ENCODE data around the gene ADAMTS7. TPM values are rescaled to one million over a fixed set of nuclear protein-coding genes. Genes with fewer than 3 reads are reported as not detected.
"Not testable (repeated sequence)": the region's sequence is repeated elsewhere in the genome, so short reads cannot be mapped to it uniquely, and the experiment has no call there.

ADAMTS7 gene
- polyA plus RNA-seq, 2 donors = 0.45 to 0.63 TPM

DNA sequence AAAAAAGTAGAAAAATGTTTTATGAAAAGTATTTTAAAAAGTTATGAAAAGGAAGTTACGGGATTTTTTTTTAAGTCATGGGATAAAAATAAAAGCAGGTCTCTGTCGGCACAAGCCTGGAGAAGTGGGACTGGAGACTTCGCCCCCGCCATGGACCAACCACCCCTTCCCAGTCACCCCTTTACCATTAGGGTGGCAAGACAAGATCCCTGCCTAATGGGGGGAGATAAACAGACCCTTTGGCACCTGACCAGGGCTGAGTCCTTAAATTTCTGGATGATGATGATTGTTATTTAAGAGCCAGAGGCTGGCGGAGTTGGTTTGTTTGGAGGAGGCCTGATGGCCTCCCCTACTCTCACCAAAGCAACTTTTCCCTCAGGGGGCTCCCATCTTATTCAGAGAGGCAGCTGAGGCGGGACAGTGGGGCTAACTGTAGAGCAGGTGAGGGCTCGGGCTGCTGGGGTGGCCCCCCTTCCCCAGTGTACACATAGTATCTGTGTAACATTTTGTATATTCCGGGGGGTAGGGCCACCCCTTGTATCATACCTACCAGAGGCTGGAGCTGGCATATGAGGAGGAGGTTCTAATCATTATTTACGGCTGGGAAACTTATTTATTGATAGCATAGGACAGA lies 74.0 kb downstream of the ADAMTS7 start:
- Histone ChIP-seq H3K36me3 (ENCODE audit: control insufficient read depth in 2 of 2, insufficient read depth in 2 of 2, low read length in 1 of 2) (no peaks in the 10 kb centered on the region), H3K4me1 (ENCODE audit: control insufficient read depth in 2 of 2, insufficient read depth in 2 of 2, low read length in 1 of 2) (no peaks in the 10 kb centered on the region), H3K4me3 (ENCODE audit: low read depth in 1 of 2, low read length in 2 of 2) (no peak overlapping the region), H3K27me3 (ENCODE audit: control insufficient read depth in 1 of 2, insufficient read depth in 2 of 2, low read length in 2 of 2) (no peaks in the 10 kb centered on the region), H3K27ac (ENCODE audit: low read depth in 2 of 2, low read length in 1 of 2) (no peak overlapping the region), H3K9me3 (ENCODE audit: control insufficient read depth in 2 of 2, insufficient read depth in 1 of 2, low read depth in 1 of 2, low read length in 1 of 2) (no peaks in the 10 kb centered on the region)
- WGBS, 2 donors = 74% methylated on average over 9 of the region's 9 CpGs

DNA sequence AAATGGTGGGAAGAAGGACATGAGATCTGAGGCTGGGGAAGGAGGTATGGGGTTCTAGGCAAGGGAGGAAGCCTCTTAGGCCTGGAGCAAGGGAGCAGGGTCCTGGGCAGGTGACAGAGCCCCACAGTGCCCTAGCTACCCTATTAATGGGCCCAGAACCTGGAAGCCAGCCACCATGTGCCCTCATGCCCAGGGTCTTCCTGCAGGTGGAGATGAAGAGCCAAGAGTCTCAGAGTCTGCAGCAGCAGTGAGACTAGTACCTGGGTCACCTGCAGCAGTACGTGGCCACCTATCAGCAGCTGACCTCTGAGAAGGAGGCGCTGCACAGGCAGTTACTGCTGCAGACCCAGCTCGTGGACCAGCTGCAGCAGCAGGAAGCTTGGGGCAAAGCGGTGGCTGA lies 75.0 kb downstream of the ADAMTS7 start:
- WGBS, 2 donors = 75 to 78% methylated on average over 4 of the region's 4 CpGs
- H3K4me1 ChIP-seq (ENCODE audit: control insufficient read depth in 2 of 2, insufficient read depth in 2 of 2, low read length in 1 of 2); H3K27ac ChIP-seq (ENCODE audit: low read depth in 2 of 2, low read length in 1 of 2); H3K27me3 ChIP-seq (ENCODE audit: control insufficient read depth in 1 of 2, insufficient read depth in 2 of 2, low read length in 2 of 2); H3K36me3 ChIP-seq (ENCODE audit: control insufficient read depth in 2 of 2, insufficient read depth in 2 of 2, low read length in 1 of 2); H3K4me3 ChIP-seq (ENCODE audit: low read depth in 1 of 2, low read length in 2 of 2); H3K9me3 ChIP-seq (ENCODE audit: control insufficient read depth in 2 of 2, insufficient read depth in 1 of 2, low read depth in 1 of 2, low read length in 1 of 2): not testable (repeated sequence)

DNA sequence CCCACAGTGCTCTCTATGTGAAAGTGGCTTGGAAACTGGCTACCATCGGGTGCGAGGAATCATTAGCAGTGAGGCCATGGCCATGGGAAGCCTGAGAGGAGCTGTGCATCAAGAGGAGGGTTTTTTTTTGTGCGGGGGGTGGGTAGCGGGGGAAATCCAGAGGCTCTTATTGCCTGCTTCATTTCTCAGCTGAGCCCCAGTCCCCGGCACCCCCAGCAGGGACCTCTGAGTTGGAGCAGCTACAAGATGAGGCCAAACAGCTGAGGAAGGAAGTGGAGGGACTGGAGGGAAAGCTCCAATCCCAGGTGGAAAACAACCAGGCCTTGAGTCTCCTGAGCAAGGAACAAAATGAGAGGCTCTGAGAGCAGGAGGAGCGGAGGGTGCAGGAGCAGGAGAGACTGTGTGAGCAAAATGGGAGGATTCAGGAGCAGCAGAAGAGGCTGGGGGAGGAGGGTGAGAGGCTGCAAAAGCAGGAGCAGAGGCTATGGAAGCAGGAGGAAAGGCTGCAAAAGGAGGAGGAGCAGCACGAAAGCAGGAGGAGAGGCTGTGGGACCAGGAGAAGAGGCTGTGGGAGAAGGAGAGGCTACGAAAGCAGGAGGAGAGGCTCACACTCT lies 76.7 kb downstream of the ADAMTS7 start:
- no peak overlapping the region for H3K27ac ChIP-seq (ENCODE audit: low read depth in 2 of 2, low read length in 1 of 2)
- WGBS, 2 donors = 76 to 78% methylated on average over 8 of the region's 8 CpGs

DNA sequence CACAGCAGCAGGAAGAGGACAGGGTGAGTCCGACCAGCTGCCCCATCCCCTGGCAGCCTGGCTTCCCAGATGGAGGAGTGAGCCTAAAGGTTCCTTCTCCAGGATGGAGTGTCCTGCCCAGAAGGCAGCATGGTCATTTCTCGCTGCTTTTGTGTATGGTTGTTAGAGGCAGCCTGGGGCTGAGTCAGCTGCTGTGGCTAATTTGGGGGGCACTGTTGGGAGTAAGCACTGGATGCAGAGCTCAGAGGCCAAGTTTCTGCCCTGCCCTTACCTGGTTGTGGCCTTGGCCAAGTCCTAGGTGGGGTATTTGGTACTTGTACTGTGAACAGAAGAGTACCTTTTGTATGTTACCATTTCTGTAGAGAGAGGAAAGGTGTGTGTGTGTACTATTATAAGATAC lies 78.6 kb downstream of the ADAMTS7 start:
- 61 to 65% methylated on average over 2 of the region's 2 CpGs for WGBS, 2 donors
- Histone ChIP-seq H3K4me1 (ENCODE audit: control insufficient read depth in 2 of 2, insufficient read depth in 2 of 2, low read length in 1 of 2) (no peaks in the 10 kb centered on the region), H3K27me3 (ENCODE audit: control insufficient read depth in 1 of 2, insufficient read depth in 2 of 2, low read length in 2 of 2) (no peaks in the 10 kb centered on the region), H3K4me3 (ENCODE audit: low read depth in 1 of 2, low read length in 2 of 2) (no peak overlapping the region), H3K27ac (ENCODE audit: low read depth in 2 of 2, low read length in 1 of 2) (no peak overlapping the region), H3K36me3 (ENCODE audit: control insufficient read depth in 2 of 2, insufficient read depth in 2 of 2, low read length in 1 of 2) (no peaks in the 10 kb centered on the region), H3K9me3 (ENCODE audit: control insufficient read depth in 2 of 2, insufficient read depth in 1 of 2, low read depth in 1 of 2, low read length in 1 of 2) (no peaks in the 10 kb centered on the region)

More for the DNA sequence above, 76.7 kb downstream of the ADAMTS7 start:
- H3K4me3 ChIP-seq (ENCODE audit: low read depth in 1 of 2, low read length in 2 of 2) = no peak overlapping the region
- H3K36me3 ChIP-seq (ENCODE audit: control insufficient read depth in 2 of 2, insufficient read depth in 2 of 2, low read length in 1 of 2) = no peaks in the 10 kb centered on the region
- H3K4me1 ChIP-seq (ENCODE audit: control insufficient read depth in 2 of 2, insufficient read depth in 2 of 2, low read length in 1 of 2) = no peaks in the 10 kb centered on the region
- H3K9me3 ChIP-seq (ENCODE audit: control insufficient read depth in 2 of 2, insufficient read depth in 1 of 2, low read depth in 1 of 2, low read length in 1 of 2) = no peaks in the 10 kb centered on the region
- H3K27me3 ChIP-seq (ENCODE audit: control insufficient read depth in 1 of 2, insufficient read depth in 2 of 2, low read length in 2 of 2) = no peaks in the 10 kb centered on the region

DNA sequence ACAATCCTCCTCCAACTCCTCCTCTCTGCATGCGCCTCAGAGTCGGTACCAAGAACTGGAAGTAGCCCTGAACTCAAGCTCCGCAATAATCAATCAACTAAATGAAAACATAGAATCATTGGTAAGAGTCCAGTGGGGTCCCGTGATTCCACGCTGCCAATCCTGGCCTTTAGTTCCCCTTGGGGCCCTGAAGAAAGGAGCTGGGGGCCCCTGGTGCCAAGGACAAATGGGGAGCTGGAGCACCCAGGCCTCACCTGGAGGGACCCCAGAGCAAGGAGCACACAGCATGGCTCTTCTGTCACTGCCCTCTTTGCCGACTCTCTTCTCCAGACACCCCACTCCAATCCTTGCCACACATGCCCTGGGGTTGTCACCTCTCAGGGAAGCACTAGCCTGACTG lies 80.3 kb downstream of the ADAMTS7 start:
- H3K27me3 ChIP-seq (ENCODE audit: control insufficient read depth in 1 of 2, insufficient read depth in 2 of 2, low read length in 2 of 2) = no peaks in the 10 kb centered on the region
- 91 to 92% methylated on average over 6 of the region's 6 CpGs for WGBS, 2 donors

DNA sequence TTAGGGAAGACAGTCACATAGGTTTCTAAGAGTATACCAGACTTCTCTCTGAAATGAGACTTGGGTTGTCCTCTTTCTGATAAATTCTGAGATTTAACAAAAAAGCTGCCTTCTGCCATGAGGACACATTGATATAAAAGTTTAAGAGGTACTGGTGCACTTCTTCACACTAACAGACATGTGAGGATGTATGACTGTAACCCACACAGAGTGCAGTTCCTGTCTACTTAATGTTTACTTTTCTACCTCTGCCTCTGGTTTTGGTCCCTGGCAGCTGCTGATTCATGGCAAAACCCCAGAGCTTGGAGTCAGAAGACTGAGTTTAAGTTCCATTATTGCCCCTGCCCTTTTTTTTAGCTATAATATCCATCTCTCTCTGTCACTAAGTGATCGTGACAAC lies 82.8 kb downstream of the ADAMTS7 start:
- not testable (repeated sequence) for H3K36me3 ChIP-seq (ENCODE audit: control insufficient read depth in 2 of 2, insufficient read depth in 2 of 2, low read length in 1 of 2); H3K4me1 ChIP-seq (ENCODE audit: control insufficient read depth in 2 of 2, insufficient read depth in 2 of 2, low read length in 1 of 2); H3K4me3 ChIP-seq (ENCODE audit: low read depth in 1 of 2, low read length in 2 of 2); H3K9me3 ChIP-seq (ENCODE audit: control insufficient read depth in 2 of 2, insufficient read depth in 1 of 2, low read depth in 1 of 2, low read length in 1 of 2); H3K27ac ChIP-seq (ENCODE audit: low read depth in 2 of 2, low read length in 1 of 2); H3K27me3 ChIP-seq (ENCODE audit: control insufficient read depth in 1 of 2, insufficient read depth in 2 of 2, low read length in 2 of 2)
- 39 to 47% methylated on average over 1 of the region's 1 CpG for WGBS, 2 donors

More for the DNA sequence above, 80.3 kb downstream of the ADAMTS7 start:
- no peaks in the 10 kb centered on the region for H3K9me3 ChIP-seq (ENCODE audit: control insufficient read depth in 2 of 2, insufficient read depth in 1 of 2, low read depth in 1 of 2, low read length in 1 of 2)
- no peak overlapping the region for H3K27ac ChIP-seq (ENCODE audit: low read depth in 2 of 2, low read length in 1 of 2)
- no peak overlapping the region for H3K4me3 ChIP-seq (ENCODE audit: low read depth in 1 of 2, low read length in 2 of 2)
- no peaks in the 10 kb centered on the region for H3K4me1 ChIP-seq (ENCODE audit: control insufficient read depth in 2 of 2, insufficient read depth in 2 of 2, low read length in 1 of 2)
- H3K36me3 ChIP-seq (ENCODE audit: control insufficient read depth in 2 of 2, insufficient read depth in 2 of 2, low read length in 1 of 2) = no peaks in the 10 kb centered on the region

DNA sequence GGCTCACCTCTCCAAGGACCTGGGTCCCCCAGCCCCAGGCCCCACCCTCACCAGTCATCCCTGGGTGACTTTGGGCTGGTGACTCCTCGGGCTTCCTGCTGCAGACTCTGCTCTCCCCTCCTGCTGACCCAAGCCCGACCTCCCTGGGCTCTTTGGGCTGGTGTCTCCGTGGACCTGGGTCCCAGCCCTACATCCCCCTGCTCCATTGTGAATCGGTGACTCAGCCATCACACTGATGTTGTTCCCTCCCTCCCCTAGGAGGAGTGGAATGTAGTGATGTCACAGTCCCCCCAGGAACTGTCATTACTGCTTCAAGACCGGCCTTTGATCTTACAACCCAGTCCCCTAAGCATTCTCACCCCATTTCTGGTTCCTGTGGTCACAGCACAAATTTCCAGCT lies 83.7 kb downstream of the ADAMTS7 start:
- Histone ChIP-seq H3K9me3 (ENCODE audit: control insufficient read depth in 2 of 2, insufficient read depth in 1 of 2, low read depth in 1 of 2, low read length in 1 of 2) (no peaks in the 10 kb centered on the region), H3K4me3 (ENCODE audit: low read depth in 1 of 2, low read length in 2 of 2) (no peak overlapping the region), H3K36me3 (ENCODE audit: control insufficient read depth in 2 of 2, insufficient read depth in 2 of 2, low read length in 1 of 2) (no peaks in the 10 kb centered on the region), H3K27me3 (ENCODE audit: control insufficient read depth in 1 of 2, insufficient read depth in 2 of 2, low read length in 2 of 2) (no peaks in the 10 kb centered on the region), H3K27ac (ENCODE audit: low read depth in 2 of 2, low read length in 1 of 2) (no peak overlapping the region), H3K4me1 (ENCODE audit: control insufficient read depth in 2 of 2, insufficient read depth in 2 of 2, low read length in 1 of 2) (no peaks in the 10 kb centered on the region)
- WGBS, 2 donors = 55 to 60% methylated on average over 5 of the region's 5 CpGs

DNA sequence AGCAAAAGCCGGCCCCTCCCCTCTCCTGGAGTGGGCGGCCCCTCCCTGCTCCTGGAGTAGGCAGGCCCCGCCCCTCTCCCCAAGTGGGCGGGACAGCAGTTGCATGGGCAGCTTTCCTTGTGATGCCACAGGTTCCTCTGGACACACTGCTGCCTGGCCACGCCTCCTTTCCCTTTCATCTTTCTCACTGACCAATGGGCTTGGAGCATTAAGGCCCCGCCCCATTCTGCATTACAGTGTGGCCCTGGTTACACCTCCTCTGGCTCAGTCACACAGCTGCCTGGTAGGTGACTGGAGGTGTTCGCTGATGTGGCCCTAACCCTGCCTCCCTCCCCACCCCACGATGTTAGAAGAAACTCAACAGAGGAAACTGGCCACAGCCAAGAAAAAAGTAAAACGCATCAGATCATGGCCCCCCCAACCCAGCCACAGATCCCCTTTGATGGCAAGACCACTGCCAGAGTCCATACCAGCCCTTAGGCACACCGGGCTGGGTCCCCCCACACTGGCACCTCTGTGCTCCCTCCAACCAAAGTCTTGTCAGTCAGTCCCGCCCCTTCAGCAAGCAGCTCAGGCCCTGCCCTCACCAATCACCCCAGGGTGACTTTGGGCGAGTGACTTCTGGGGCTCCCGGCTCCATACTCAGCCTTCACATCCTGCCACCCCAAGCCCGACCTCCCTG lies 84.3 kb downstream of the ADAMTS7 start:
- WGBS, 2 donors = 85 to 87% methylated on average over 14 of the region's 14 CpGs
- no peaks in the 10 kb centered on the region for H3K9me3 ChIP-seq (ENCODE audit: control insufficient read depth in 2 of 2, insufficient read depth in 1 of 2, low read depth in 1 of 2, low read length in 1 of 2)
- H3K4me1 ChIP-seq (ENCODE audit: control insufficient read depth in 2 of 2, insufficient read depth in 2 of 2, low read length in 1 of 2) = no peaks in the 10 kb centered on the region
- H3K27me3 ChIP-seq (ENCODE audit: control insufficient read depth in 1 of 2, insufficient read depth in 2 of 2, low read length in 2 of 2) = no peaks in the 10 kb centered on the region
- H3K27ac ChIP-seq (ENCODE audit: low read depth in 2 of 2, low read length in 1 of 2) = no peak overlapping the region
- H3K4me3 ChIP-seq (ENCODE audit: low read depth in 1 of 2, low read length in 2 of 2) = no peak overlapping the region
- no peaks in the 10 kb centered on the region for H3K36me3 ChIP-seq (ENCODE audit: control insufficient read depth in 2 of 2, insufficient read depth in 2 of 2, low read length in 1 of 2)

DNA sequence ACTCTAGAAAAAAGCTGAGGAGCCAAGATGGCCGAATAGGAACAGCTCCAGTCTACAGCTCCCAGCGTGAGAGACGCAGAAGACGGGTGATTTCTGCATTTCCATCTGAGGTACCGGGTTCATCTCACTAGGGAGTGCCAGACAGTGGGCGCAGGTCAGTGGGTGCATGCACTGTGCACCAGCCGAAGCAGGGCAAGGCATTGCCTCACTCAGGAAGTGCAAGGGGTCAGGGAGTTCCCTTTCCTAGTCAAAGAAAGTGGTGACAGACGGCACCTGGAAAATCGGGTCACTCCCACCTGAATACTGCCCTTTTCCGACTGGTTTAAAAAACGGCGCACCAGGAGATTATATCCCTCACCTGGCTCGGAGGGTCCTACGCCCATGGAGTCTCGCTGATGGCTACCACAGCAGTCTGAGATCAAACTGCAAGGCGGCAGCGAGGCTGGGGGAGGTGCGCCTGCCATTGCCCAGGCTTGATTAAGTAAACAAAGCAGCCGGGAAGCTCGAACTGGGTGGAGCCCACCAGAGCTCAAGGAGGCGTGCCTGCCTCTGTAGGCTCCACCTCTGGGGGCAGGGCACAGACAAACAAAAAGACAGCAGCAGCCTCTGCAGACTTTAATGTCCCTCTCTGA lies 91.3 kb downstream of the ADAMTS7 start:
- H3K4me1 ChIP-seq (ENCODE audit: control insufficient read depth in 2 of 2, insufficient read depth in 2 of 2, low read length in 1 of 2); H3K9me3 ChIP-seq (ENCODE audit: control insufficient read depth in 2 of 2, insufficient read depth in 1 of 2, low read depth in 1 of 2, low read length in 1 of 2); H3K27me3 ChIP-seq (ENCODE audit: control insufficient read depth in 1 of 2, insufficient read depth in 2 of 2, low read length in 2 of 2); H3K27ac ChIP-seq (ENCODE audit: low read depth in 2 of 2, low read length in 1 of 2); H3K36me3 ChIP-seq (ENCODE audit: control insufficient read depth in 2 of 2, insufficient read depth in 2 of 2, low read length in 1 of 2); H3K4me3 ChIP-seq (ENCODE audit: low read depth in 1 of 2, low read length in 2 of 2): not testable (repeated sequence)
- WGBS, 2 donors = 48 to 58% methylated on average over 18 to 21 of the region's 21 CpGs
